GM12874 (cell line): ENCODE data around the gene PCDH7.

Experiments
- TF ChIP-seq, protein P1 (sequence below): IDR thresholded peaks from 2 replicates; pipeline ENCODE4 v1.5.1; 2011; ENCODE audit warnings: low read depth, mild to moderate bottlenecking, control low read depth, low read length, moderate library complexity; ENCODE audit not compliant: insufficient read depth

The PCDH7 gene, protein sequence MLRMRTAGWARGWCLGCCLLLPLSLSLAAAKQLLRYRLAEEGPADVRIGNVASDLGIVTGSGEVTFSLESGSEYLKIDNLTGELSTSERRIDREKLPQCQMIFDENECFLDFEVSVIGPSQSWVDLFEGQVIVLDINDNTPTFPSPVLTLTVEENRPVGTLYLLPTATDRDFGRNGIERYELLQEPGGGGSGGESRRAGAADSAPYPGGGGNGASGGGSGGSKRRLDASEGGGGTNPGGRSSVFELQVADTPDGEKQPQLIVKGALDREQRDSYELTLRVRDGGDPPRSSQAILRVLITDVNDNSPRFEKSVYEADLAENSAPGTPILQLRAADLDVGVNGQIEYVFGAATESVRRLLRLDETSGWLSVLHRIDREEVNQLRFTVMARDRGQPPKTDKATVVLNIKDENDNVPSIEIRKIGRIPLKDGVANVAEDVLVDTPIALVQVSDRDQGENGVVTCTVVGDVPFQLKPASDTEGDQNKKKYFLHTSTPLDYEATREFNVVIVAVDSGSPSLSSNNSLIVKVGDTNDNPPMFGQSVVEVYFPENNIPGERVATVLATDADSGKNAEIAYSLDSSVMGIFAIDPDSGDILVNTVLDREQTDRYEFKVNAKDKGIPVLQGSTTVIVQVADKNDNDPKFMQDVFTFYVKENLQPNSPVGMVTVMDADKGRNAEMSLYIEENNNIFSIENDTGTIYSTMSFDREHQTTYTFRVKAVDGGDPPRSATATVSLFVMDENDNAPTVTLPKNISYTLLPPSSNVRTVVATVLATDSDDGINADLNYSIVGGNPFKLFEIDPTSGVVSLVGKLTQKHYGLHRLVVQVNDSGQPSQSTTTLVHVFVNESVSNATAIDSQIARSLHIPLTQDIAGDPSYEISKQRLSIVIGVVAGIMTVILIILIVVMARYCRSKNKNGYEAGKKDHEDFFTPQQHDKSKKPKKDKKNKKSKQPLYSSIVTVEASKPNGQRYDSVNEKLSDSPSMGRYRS (N-terminal part only)

DNA sequence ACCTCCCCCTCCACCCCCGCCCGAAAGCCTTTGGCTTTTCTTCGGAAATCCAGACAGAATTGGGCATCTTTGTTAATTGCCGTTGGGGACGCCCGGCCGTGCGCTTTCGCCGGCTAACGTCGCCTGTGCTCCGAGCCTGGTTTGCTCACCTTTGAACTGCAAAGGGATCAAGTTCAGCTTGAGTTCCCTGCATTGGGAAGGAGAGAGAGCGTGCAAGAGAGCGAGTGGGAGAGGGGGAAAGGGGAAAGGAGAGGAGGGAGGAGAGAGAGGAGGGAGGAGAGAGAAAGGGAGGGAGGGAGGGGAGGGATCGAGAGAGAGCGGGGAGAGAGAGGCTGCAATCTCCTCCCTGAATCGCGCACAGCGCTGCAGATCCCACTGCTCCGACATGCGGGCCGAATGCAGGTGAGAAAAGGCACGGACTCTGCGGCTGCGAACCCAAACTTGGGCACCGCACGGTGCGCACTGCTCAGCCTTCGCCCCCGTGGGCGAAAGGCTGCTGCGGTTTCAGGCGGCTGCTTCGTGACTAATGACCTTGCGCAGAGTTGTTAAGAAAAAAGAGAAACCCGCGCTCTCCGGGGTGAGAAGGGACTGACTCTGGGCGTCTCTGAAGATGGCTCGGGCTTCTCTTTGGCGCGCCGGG is at the start of gene PCDH7:
PCDH7 (plus strand) TSS at position 349 of the 640 bp plus-strand sequence. CDS start 1,054 bp downstream, outside the sequence.
- TF ChIP-seq, protein P1, sequence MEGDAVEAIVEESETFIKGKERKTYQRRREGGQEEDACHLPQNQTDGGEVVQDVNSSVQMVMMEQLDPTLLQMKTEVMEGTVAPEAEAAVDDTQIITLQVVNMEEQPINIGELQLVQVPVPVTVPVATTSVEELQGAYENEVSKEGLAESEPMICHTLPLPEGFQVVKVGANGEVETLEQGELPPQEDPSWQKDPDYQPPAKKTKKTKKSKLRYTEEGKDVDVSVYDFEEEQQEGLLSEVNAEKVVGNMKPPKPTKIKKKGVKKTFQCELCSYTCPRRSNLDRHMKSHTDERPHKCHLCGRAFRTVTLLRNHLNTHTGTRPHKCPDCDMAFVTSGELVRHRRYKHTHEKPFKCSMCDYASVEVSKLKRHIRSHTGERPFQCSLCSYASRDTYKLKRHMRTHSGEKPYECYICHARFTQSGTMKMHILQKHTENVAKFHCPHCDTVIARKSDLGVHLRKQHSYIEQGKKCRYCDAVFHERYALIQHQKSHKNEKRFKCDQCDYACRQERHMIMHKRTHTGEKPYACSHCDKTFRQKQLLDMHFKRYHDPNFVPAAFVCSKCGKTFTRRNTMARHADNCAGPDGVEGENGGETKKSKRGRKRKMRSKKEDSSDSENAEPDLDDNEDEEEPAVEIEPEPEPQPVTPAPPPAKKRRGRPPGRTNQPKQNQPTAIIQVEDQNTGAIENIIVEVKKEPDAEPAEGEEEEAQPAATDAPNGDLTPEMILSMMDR = no peak

DNA sequence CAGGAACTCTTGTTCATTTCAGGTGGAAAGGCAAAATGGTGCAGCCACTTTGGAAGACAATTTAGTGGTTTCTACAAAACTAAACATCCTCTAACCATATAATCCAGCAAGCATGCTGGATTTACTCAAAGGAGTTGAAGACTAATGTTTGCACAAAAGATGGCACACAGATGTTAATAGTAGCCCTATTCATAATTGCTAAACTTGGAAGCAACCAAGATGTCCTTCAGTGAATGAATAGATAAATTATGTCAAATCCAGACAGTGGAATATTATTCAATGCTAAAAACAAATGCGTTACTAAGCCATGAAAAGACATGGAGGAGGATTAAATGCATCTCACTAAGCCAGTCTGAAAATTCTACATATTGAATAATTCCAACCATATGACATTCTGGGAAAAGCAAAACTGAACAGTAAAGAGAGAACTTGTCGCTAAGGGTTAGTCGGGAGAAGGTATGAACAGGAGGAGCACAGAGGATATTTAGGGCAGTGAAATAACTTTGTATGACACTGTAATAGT is 48.2 kb upstream of the PCDH7 start:
- TF ChIP-seq, protein P1 = no peak

DNA sequence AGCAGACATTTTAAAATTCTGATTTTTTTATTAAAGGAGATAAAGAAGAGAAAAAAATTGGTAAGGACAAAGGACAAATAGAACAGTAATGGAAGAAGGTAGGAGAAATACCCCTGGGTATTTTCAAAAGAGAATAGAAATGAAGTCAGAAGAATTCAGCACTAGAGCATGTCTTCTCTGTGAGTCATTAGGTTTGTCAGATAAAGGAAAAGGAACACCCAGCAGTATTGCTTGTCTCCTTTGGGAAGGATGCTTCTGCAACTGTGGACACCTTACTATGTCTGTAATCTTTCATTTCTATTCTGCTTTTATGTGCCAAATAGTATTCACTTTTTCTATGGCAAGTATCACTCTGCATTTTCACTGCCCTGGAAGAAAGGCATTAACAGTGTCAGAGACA is 24.0 kb upstream of the PCDH7 start:
- TF ChIP-seq, protein P1 = no peak

DNA sequence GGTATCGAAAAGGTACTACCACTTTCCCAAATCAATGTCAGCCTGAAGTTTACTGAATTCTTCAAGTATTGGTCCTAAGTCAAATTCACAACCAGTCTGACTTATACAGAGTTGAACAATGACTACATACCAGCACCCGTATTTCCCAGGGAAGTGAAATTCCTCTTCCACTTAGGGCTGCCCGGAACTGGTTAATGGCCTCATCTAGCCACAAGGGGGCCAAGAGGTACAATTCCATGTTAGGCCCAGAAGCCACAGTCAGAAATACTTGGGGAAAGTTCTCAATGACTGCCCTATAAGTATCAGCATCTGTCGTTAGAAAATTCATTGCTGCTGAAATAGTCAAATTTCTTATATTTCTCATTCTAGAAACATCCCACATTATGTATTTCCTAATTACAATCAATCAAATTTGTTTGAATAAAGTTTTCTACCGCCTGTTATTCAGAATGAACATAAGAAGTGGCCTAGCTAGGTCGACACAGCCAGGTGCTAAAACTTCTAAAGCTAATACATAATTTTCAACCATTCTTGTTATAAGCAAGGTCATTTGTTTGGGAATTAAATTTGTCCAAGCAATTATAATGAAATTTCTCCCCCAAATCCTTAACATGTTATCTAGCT is 5.6 kb upstream of the PCDH7 start:
- TF ChIP-seq, protein P1 = peak; percentile 64

DNA sequence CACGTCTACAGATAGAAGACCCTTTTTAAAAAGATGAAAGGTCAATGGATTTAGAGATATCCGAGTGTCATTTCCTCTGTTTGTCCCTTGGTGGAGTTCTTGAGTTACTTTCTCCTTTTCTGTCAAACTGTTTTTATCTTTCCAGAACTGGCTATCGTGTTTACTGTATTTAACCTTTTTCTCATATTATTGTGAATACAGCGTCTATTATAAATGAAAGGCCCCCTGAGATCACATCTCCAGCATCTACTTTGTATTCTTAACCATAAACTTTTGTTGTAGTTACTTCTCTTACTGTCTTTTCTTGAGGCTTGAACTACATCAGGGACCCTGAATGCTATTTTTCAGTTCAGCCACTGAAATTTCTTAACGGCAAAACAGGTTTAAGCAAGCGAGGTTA is 4.0 kb upstream of the PCDH7 start:
- TF ChIP-seq, protein P1 = peak; percentile 29; the same call in 1 of the 2 replicates

DNA sequence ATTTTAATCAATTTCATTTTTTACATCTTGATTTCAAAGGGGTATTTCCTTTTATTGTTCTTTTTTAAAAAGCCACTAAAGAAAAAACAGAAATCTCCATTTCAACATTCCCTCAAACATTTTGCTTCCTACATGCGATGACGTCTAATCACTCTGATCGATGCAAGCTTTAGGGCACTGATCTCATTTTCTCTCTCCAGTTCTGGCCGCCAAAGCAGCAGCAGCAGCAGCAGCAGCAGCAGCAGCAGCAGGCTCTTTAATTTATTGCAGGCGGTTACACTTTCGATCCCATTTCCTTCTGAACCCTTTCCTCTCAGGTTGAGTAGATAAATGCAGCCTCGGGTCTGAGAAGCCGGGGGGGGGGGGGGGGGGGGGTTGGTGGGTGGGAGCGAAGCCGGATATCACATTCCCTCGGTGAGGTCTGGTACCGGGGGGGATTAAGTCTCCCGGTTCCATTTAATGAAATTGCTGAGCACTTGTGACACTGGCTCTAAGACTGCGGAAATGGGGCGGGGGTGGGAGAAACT is 3.4 kb upstream of the PCDH7 start:
- TF ChIP-seq, protein P1 = no peak
